Naive thymus-derived CD4-positive, alpha-beta T cell (primary cell): Measurements from ENCODE around the gene KLF12. TPM values are rescaled to one million over a fixed set of nuclear protein-coding genes. Genes with fewer than 3 reads are reported as not detected.

Experiments used
- ATAC-seq: fragments of 150-1000 bp; cut with Tn5 transposase; 2 replicates; pipeline ENCODE4 v1.10.0; 2021; ENCODE audit warnings: mild to moderate bottlenecking, moderate library complexity
- CTCF ChIA-PET: fragments of 350-600 bp; sonication (Branson Sonifier 250); formaldehyde crosslinking; loops from one replicate; lab custom pipeline; 2021; ENCODE audit warnings: antibody characterized with exemption; lab: Charles Lee
- POLR2A ChIA-PET: fragments of 350-600 bp; sonication (Branson Sonifier 250); formaldehyde crosslinking; loops from one replicate; lab custom pipeline; 2021; ENCODE audit warnings: antibody characterized with exemption, inconsistent platforms; lab: Charles Lee
- DNase-seq, 9 donors: peaks; one replicate each; pipeline versions ENCODE4 v3.0.0 to v3.0.0-alpha.2; 2020 to 2022; ENCODE audit warnings: mixed read lengths in 1 of 9
- H3K27ac ChIP-seq: one replicate; pipeline ENCODE4 v1.7.0; 2013; ENCODE audit warnings: mild to moderate bottlenecking, low read depth, low read length, moderate library complexity
- H3K27me3 ChIP-seq, 2 donors: one replicate each; pipeline ENCODE4 v1.7.0; 2013; ENCODE audit warnings: low read length in 2 of 2, mild to moderate bottlenecking in 2 of 2, moderate library complexity in 2 of 2; ENCODE audit not compliant: control insufficient read depth in 2 of 2, insufficient read depth in 2 of 2
- H3K36me3 ChIP-seq, 3 experiments: 1 replicate in 2 of 3; 2 replicates in 1 of 3; pipeline ENCODE4 v1.7.0; 2013; ENCODE audit warnings: low read length in 3 of 3, mild to moderate bottlenecking in 3 of 3, moderate library complexity in 1 of 3; ENCODE audit not compliant: insufficient read depth in 3 of 3, control insufficient read depth in 2 of 3
- H3K4me1 ChIP-seq, 2 donors: one replicate each; pipeline ENCODE4 v1.7.0; 2013; ENCODE audit warnings: low read length in 2 of 2, mild to moderate bottlenecking in 2 of 2, moderate library complexity in 1 of 2; ENCODE audit not compliant: control insufficient read depth in 2 of 2, insufficient read depth in 2 of 2
- H3K4me3 ChIP-seq: 2 replicates; pipeline ENCODE4 v1.7.0; 2013; ENCODE audit warnings: mild to moderate bottlenecking, low read length
- H3K9me3 ChIP-seq, 3 experiments: 1 replicate in 2 of 3; 2 replicates in 1 of 3; pipeline ENCODE4 v1.7.0; 2013; ENCODE audit warnings: low read length in 3 of 3; ENCODE audit not compliant: control insufficient read depth in 2 of 3
- H3K27ac Mint-ChIP-seq, 9 donors: one replicate each; pipeline ENCODE4 v1.8.0; 2020 to 2022; ENCODE audit warnings: mixed read lengths in 9 of 9, mild to moderate bottlenecking in 8 of 9, moderate library complexity in 5 of 9, inconsistent platforms in 2 of 9
- H3K27me3 Mint-ChIP-seq, 5 donors: one replicate each; pipeline ENCODE4 v1.8.0; 2021 to 2022; ENCODE audit warnings: mixed read lengths in 5 of 5, mild to moderate bottlenecking in 1 of 5
- H3K36me3 Mint-ChIP-seq, 5 donors: one replicate each; pipeline ENCODE4 v1.8.0; 2020 to 2022; ENCODE audit warnings: mixed read lengths in 5 of 5, mild to moderate bottlenecking in 3 of 5, inconsistent platforms in 1 of 5
- H3K4me1 Mint-ChIP-seq, 7 donors: one replicate each; pipeline ENCODE4 v1.8.0; 2020 to 2022; ENCODE audit warnings: mixed read lengths in 7 of 7, mild to moderate bottlenecking in 3 of 7, inconsistent platforms in 1 of 7
- H3K4me3 Mint-ChIP-seq, 10 donors: one replicate each; pipeline ENCODE4 v1.8.0; 2020 to 2022; ENCODE audit warnings: mild to moderate bottlenecking in 10 of 10, mixed read lengths in 10 of 10, moderate library complexity in 6 of 10, inconsistent platforms in 2 of 10
- H3K9me3 Mint-ChIP-seq, 11 donors: one replicate each; pipeline ENCODE4 v1.8.0; 2020 to 2022; ENCODE audit warnings: mixed read lengths in 11 of 11, mild to moderate bottlenecking in 4 of 11, inconsistent platforms in 1 of 11, moderate library complexity in 1 of 11
- intact Hi-C, 2 donors: fragments of 100-400 bp; cut with micrococcal nuclease; formaldehyde crosslinking; loops; one replicate each; pipeline ENCODE4 v1.15.1; 2023
- polyA plus RNA-seq, 2 donors: library from polyadenylated mRNA; unstranded; fragments of 300-500 nt; fragmentation: Illumina TruSeq; gene quantifications; one replicate each; pipeline ENCODE4 v1.2.3, GENCODE V29; 2021
- total RNA-seq, 6 experiments: library from RNA in 5 of 6; stranded (reverse) in 5 of 6; gene quantifications; 1 replicate in 5 of 6; 2 replicates in 1 of 6; pipeline ENCODE4 v1.2.3 and lab custom pipeline; 2021 to 2026

The KLF12 gene
- total and polyA plus RNA-seq, 7 experiments from 2014 or later, result 19.9 to 86.9 (median 68.5) TPM

- DNase-seq (no peak), ATAC-seq (no peak)
- intact Hi-C loops, result no loop called here
- H3K9me3 ChIP-seq, result no peaks in the 10 kb centered on the region
- no peak overlapping the region for H3K27ac Mint-ChIP-seq
- H3K9me3 Mint-ChIP-seq, result peaks cover 0 to 2% (median 0%) of the 10 kb centered on the region in 11 donors
- peaks cover 0 to 5% (median 0%) of the 10 kb centered on the region in 5 donors for H3K27me3 Mint-ChIP-seq
- ChIA-PET CTCF (no interaction called here), POLR2A (interaction anchor here (0.6 to 1.5 kb wide), 5 partner anchors 23 to 390 kb away, joined by 3 to 4 read pairs (median 4); no protein-coding TSS in a partner anchor)
- peaks cover 0 to 6% (median 0%) of the 10 kb centered on the region in 7 donors for H3K4me1 Mint-ChIP-seq
- H3K4me3 ChIP-seq, result no peak overlapping the region
- H3K27me3 ChIP-seq, result no peaks in the 10 kb centered on the region
- no peak overlapping the region for H3K4me3 Mint-ChIP-seq
- no peaks in the 10 kb centered on the region for H3K4me1 ChIP-seq
- H3K36me3 ChIP-seq, result no peaks in the 10 kb centered on the region
- no peak overlapping the region for H3K27ac ChIP-seq
- no peaks in the 10 kb centered on the region for H3K36me3 Mint-ChIP-seq
These were observed 20.8 kb upstream of the KLF12 start for GRCh38 chr13:74154981-74155380.

- Mint-ChIP-seq H3K36me3 (no peaks in the 10 kb centered on the region), H3K9me3 (peaks cover 0 to 5% (median 0%) of the 10 kb centered on the region in 11 donors), H3K27ac (no peak overlapping the region), H3K4me1 (peaks cover 0 to 23% (median 0%) of the 10 kb centered on the region in 7 donors), H3K27me3 (peaks cover 0 to 5% (median 0%) of the 10 kb centered on the region in 5 donors), H3K4me3 (no peak overlapping the region)
- no peak overlapping the region for H3K27ac ChIP-seq
- no peaks in the 10 kb centered on the region for H3K9me3 ChIP-seq
- no peak overlapping the region for H3K4me3 ChIP-seq
- H3K27me3 ChIP-seq, result no peaks in the 10 kb centered on the region
- no peaks in the 10 kb centered on the region for H3K4me1 ChIP-seq
- ATAC-seq (no peak), DNase-seq (no peak)
- POLR2A ChIA-PET, result interaction anchor here (0.7 to 0.9 kb wide), 3 partner anchors 11 to 69 kb away, joined by 3 to 4 read pairs (median 3); no protein-coding TSS in a partner anchor
- H3K36me3 ChIP-seq, result no peaks in the 10 kb centered on the region
- intact Hi-C loops, result no loop called here
- CTCF ChIA-PET, result interaction anchor here (0.8 to 1.8 kb wide), 2 partner anchors 14 to 37 kb away, joined by 3 to 5 read pairs; no protein-coding TSS in a partner anchor
These were observed 19.1 kb upstream of the KLF12 start for GRCh38 chr13:74153316-74153715.

GRCh38 chr13:74151859-74152258 lies 17.7 kb upstream of the KLF12 start:
- Mint-ChIP-seq H3K27me3 (peaks cover 0 to 5% (median 0%) of the 10 kb centered on the region in 5 donors), H3K4me3 (no peak overlapping the region), H3K36me3 (no peaks in the 10 kb centered on the region), H3K4me1 (peaks cover 0 to 19% (median 0%) of the 10 kb centered on the region in 7 donors), H3K27ac (no peak overlapping the region), H3K9me3 (peaks cover 0 to 5% (median 0%) of the 10 kb centered on the region in 11 donors)
- H3K4me1 ChIP-seq, result no peaks in the 10 kb centered on the region
- no peak overlapping the region for H3K4me3 ChIP-seq
- H3K36me3 ChIP-seq, result no peaks in the 10 kb centered on the region
- intact Hi-C loops, result no loop called here
- H3K27ac ChIP-seq, result no peak overlapping the region
- DNase-seq, result no peak
- no peak for ATAC-seq
- no peaks in the 10 kb centered on the region for H3K9me3 ChIP-seq
- CTCF ChIA-PET, result interaction anchor here (1.4 kb wide), 1 partner anchor 135 kb away, joined by 4 read pairs; no protein-coding TSS in a partner anchor
- POLR2A ChIA-PET, result interaction anchor here (0.6 kb wide), 1 partner anchor 13 kb away, joined by 4 read pairs; no protein-coding TSS in a partner anchor
- H3K27me3 ChIP-seq, result no peaks in the 10 kb centered on the region

GRCh38 chr13:74148352-74148751 lies 14.1 kb upstream of the KLF12 start:
- Mint-ChIP-seq H3K9me3 (peaks cover 0 to 5% (median 0%) of the 10 kb centered on the region in 11 donors), H3K4me1 (peaks cover 0 to 19% (median 0%) of the 10 kb centered on the region in 7 donors), H3K27me3 (peaks cover 0 to 8% (median 0%) of the 10 kb centered on the region in 5 donors), H3K4me3 (no peak overlapping the region), H3K27ac (no peak overlapping the region), H3K36me3 (no peaks in the 10 kb centered on the region)
- Histone ChIP-seq H3K27me3 (no peaks in the 10 kb centered on the region), H3K4me1 (no peaks in the 10 kb centered on the region), H3K27ac (no peak overlapping the region), H3K4me3 (no peak overlapping the region), H3K36me3 (no peaks in the 10 kb centered on the region), H3K9me3 (no peaks in the 10 kb centered on the region)
- ChIA-PET POLR2A (no interaction called here), CTCF (interaction anchor here (0.6 kb wide), 1 partner anchor 188 kb away, joined by 6 read pairs; no protein-coding TSS in a partner anchor)
- intact Hi-C loops, result no loop called here
- DNase-seq (no peak), ATAC-seq (no peak)

- ATAC-seq, result no peak
- Histone ChIP-seq H3K9me3 (no peaks in the 10 kb centered on the region), H3K4me1 (no peaks in the 10 kb centered on the region), H3K27ac (no peak overlapping the region), H3K27me3 (no peaks in the 10 kb centered on the region), H3K36me3 (no peaks in the 10 kb centered on the region), H3K4me3 (no peak overlapping the region)
- Mint-ChIP-seq H3K27ac (no peak overlapping the region), H3K27me3 (peaks cover 0 to 17% (median 0%) of the 10 kb centered on the region in 5 donors), H3K4me3 (no peak overlapping the region), H3K9me3 (peaks cover 0 to 5% (median 0%) of the 10 kb centered on the region in 11 donors), H3K36me3 (no peaks in the 10 kb centered on the region), H3K4me1 (peaks cover 0 to 19% (median 0%) of the 10 kb centered on the region in 7 donors)
- CTCF ChIA-PET, result interaction anchor here (1.0 kb wide), 1 partner anchor 142 kb away, joined by 3 read pairs; no protein-coding TSS in a partner anchor
- intact Hi-C loops, result no loop called here
- POLR2A ChIA-PET, result interaction anchor here (0.8 to 1.0 kb wide), 2 partner anchors 139 to 146 kb away, joined by 3 to 4 read pairs; no protein-coding TSS in a partner anchor
- DNase-seq, result no peak
These were observed 11.2 kb upstream of the KLF12 start for GRCh38 chr13:74145249-74145975.

- Mint-ChIP-seq H3K36me3 (no peaks in the 10 kb centered on the region), H3K4me3 (no peak overlapping the region), H3K9me3 (no peaks in the 10 kb centered on the region), H3K4me1 (peaks cover 0 to 9% (median 0%) of the 10 kb centered on the region in 7 donors), H3K27me3 (peaks cover 0 to 16% (median 0%) of the 10 kb centered on the region in 5 donors), H3K27ac (no peak overlapping the region)
- Histone ChIP-seq H3K36me3 (no peaks in the 10 kb centered on the region), H3K27ac (no peak overlapping the region), H3K9me3 (no peaks in the 10 kb centered on the region), H3K4me1 (no peaks in the 10 kb centered on the region), H3K27me3 (no peaks in the 10 kb centered on the region), H3K4me3 (no peak overlapping the region)
- POLR2A ChIA-PET, result interaction anchor here (0.8 kb wide), 1 partner anchor 140 kb away, joined by 3 read pairs; no protein-coding TSS in a partner anchor
- intact Hi-C loops, result no loop called here
- CTCF ChIA-PET, result interaction anchor here (1.0 kb wide), 1 partner anchor 143 kb away, joined by 3 read pairs; no protein-coding TSS in a partner anchor
- no peak for DNase-seq
- no peak for ATAC-seq
These were observed 10.1 kb upstream of the KLF12 start for GRCh38 chr13:74144269-74144668.
